Epithelial cell of esophagus (primary cell): ENCODE results near the gene FLCN.

Experiments
- DNase-seq: peaks from one replicate; pipeline ENCODE4 v3.0.0; 2010; ENCODE audit warnings: low read depth
- H3K4me3 ChIP-seq: 2 replicates; pipeline ENCODE4 v1.5.1; 2011; ENCODE audit warnings: mild to moderate bottlenecking, low read length, control low read depth
- TF ChIP-seq, protein P1 (sequence below): IDR thresholded peaks from 2 replicates; pipeline ENCODE4 v1.5.1; 2011; ENCODE audit warnings: low read depth, mild to moderate bottlenecking, low read length, control low read depth, inconsistent platforms; ENCODE audit not compliant: insufficient read depth; ENCODE audit errors: missing control alignments

Gene FLCN

DNA sequence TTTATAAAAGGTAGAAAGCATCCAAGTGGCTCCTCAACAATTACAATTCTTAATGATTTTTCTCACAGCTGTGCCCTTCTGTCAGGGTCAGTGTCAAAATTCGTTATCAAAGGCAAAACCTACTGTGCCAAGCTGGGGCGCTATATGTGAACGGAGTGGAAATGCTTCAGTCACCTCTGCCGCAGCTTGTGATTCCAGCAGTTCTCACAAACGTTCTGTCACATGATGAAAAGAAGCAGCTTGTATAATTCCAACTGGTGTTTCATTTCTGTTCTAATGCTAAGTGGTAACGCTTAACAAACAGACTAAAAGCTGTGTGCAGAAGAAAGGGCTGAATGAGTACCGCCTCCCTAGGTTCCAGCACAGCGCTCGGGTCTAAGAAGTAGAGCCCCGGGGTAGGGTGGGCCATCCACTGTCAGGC lies 45.0 kb downstream of the FLCN start:
- TF ChIP-seq, protein P1, sequence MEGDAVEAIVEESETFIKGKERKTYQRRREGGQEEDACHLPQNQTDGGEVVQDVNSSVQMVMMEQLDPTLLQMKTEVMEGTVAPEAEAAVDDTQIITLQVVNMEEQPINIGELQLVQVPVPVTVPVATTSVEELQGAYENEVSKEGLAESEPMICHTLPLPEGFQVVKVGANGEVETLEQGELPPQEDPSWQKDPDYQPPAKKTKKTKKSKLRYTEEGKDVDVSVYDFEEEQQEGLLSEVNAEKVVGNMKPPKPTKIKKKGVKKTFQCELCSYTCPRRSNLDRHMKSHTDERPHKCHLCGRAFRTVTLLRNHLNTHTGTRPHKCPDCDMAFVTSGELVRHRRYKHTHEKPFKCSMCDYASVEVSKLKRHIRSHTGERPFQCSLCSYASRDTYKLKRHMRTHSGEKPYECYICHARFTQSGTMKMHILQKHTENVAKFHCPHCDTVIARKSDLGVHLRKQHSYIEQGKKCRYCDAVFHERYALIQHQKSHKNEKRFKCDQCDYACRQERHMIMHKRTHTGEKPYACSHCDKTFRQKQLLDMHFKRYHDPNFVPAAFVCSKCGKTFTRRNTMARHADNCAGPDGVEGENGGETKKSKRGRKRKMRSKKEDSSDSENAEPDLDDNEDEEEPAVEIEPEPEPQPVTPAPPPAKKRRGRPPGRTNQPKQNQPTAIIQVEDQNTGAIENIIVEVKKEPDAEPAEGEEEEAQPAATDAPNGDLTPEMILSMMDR: no peak
- H3K4me3 ChIP-seq: no peak overlapping the region
- no peak for DNase-seq

DNA sequence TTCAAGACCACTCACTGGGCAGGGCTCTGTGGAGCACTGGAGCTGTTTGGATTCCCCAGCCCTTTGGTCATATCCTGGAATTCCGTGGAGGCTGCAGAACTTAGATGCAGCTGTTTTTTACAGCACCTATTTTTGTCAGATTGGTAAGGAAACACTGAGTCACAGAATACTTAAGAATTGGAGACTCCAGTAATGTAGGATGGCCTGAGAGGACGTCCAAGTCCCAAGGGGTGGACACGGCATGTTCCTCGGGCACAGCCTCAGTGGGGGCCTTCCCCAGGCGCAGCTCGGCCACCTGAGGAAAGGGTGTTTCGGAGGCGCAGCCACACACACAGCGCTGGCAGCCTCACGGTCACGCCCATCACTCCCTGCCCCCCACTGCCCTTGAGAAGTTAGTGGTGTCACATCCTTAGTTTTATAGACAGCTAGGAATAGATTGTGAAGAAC lies 45.6 kb downstream of the FLCN start:
- TF ChIP-seq, protein P1: no peak
- no peak overlapping the region for H3K4me3 ChIP-seq
- DNase-seq: no peak

DNA sequence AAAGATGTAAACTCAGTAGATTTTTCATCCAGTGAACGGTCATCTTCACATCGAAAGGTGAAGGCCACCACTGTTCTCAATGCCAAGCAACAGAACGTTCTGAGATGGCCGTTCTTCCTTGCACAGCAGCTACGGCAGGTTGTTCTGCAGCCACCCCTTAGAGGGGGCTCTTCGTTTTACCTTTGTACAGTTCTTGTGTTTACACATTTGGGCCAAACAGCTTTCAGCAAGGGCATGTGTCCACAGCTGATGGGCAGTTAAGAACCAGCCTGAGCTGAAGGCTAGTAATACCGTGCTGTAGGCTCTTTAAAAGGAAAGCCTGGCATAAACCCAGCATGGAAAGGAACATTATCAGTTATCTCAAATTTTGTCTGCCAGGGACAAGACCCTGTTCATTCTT lies 46.8 kb downstream of the FLCN start:
- H3K4me3 ChIP-seq: no peak overlapping the region
- TF ChIP-seq, protein P1: no peak
- no peak for DNase-seq

DNA sequence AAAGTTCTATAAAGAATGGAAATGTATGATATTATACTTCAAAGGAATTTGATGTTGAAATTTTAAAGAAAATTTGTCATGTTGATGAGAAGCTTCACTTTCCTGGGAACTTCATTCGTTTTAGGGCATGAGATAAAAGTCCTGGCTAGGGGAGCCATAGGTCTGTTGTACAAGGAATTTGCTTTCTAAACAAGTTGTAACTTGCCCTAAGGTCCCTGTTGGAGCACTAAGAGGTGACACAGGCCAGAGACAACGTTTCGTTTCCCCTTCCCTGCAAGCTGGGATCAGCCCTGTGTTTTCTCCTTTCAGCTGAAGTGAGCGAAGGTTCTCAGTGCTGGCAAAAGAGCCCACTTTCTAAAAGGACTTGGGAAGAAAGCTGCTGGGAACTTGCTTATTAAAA lies 47.4 kb downstream of the FLCN start:
- peak; percentile 42 for DNase-seq
- TF ChIP-seq, protein P1: no peak
- H3K4me3 ChIP-seq: no peak overlapping the region

DNA sequence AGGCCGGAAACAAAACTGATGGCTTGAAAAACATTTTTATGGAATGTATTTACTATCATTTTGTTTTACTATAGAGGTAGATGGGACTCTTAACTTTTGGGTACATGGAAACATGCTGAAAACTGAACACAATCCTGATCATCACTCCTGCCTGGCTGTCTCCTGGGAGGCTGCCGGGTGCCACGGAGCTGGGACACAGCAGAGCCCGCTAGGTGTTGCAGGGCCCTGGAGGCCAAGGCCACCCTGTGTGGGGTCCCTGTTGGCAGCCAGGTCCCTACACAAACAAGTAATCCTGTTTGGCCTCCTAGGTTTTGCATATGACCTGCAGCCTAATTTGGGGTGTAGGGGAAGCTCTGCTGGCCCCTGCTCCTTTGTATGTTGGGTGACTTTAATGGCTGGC lies 48.4 kb downstream of the FLCN start:
- no peak overlapping the region for H3K4me3 ChIP-seq
- TF ChIP-seq, protein P1: no peak
- no peak for DNase-seq

DNA sequence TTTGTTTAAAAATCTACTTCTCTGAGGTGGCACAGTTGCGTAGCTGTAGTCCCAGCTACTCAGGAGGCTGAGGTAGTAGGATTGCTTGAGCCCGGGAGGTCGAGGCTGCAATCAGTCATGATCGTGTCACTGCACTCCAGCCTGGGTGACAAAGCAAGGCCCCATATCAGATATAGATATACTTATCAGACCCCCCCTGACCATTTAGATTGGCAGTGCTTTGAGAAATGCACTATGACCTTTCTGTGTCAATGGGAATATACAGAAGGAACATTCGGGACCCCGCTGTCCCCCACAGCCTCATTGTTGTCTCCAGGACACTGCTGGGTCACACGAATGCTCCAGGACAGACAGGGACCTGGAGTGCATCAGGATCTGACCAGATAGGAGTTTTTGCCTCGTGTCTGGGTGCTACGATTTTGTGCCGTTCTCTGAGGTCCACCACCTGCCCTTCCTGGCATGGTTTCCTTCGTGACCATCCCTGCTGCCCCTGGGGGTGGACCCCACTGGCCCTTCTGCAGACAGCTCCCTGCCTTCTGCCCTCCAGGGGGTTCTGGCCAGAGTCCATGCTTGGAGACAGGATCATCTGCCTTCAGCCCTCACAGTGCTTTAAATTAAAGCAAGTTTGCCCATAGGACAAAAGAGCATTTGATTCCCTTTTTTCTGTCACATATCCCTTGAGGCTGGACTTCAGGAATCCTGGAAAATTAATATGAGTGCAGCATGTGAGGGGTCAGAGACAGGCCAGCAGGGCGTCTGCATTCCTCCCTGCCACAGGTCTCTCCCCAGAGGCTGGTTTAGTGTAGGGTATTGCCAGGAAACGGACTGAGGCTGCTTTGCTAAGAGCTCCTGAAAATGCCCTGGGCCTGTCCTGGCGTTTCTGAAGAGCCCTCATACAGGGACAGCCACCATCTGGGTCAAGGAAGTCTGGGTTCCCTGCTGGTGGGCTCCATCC lies 50.1 kb downstream of the FLCN start:
- TF ChIP-seq, protein P1: no peak
- H3K4me3 ChIP-seq: no peak overlapping the region

More for the DNA sequence above, 50.1 kb downstream of the FLCN start:
- DNase-seq: no peak
